GM19468 (cell line): ENCODE data around the gene SERPINA5.
"Not testable (repeated sequence)": the region's sequence is repeated elsewhere in the genome, so short reads cannot be mapped to it uniquely, and the experiment has no call there.

Source experiments
- ATAC-seq: cut with Tn5 transposase; IDR thresholded peaks from one replicate; pipeline ENCODE4 v1.9.1; 2021; ENCODE audit warnings: mild to moderate bottlenecking, moderate library complexity, moderate number of reproducible peaks; ENCODE audit not compliant: unreplicated experiment; ENCODE audit errors: extremely low read depth

Gene SERPINA5

GRCh38 chr14:94596361-94596760 lies 15.1 kb downstream of the SERPINA5 start:
- no peak for ATAC-seq

GRCh38 chr14:94597788-94598187 lies 16.6 kb downstream of the SERPINA5 start:
- ATAC-seq = no peak

GRCh38 chr14:94598506-94598815 lies 17.2 kb downstream of the SERPINA5 start:
- ATAC-seq = no peak

- ATAC-seq = no peak
These were observed 17.8 kb downstream of the SERPINA5 start for GRCh38 chr14:94598816-94599655.

GRCh38 chr14:94599656-94600004 lies 18.4 kb downstream of the SERPINA5 start:
- no peak for ATAC-seq

- no peak for ATAC-seq
These were observed 18.9 kb downstream of the SERPINA5 start for GRCh38 chr14:94600148-94600545.

- ATAC-seq = no peak
These were observed 20.7 kb downstream of the SERPINA5 start for GRCh38 chr14:94601884-94602391.

- ATAC-seq = no peak
These were observed 21.5 kb downstream of the SERPINA5 start for GRCh38 chr14:94602722-94603121.

- ATAC-seq = no peak
These were observed 24.1 kb downstream of the SERPINA5 start for GRCh38 chr14:94605361-94605760.

- ATAC-seq = not testable (repeated sequence)
These were observed 27.7 kb downstream of the SERPINA5 start for GRCh38 chr14:94608966-94609365.

- ATAC-seq = no peak
These were observed 30.0 kb downstream of the SERPINA5 start for GRCh38 chr14:94611179-94611578.

- no peak for ATAC-seq
These were observed 30.9 kb downstream of the SERPINA5 start, which contains the start of gene SERPINA3 for GRCh38 chr14:94612174-94612573. Gene SERPINA3 (plus strand): TSS chr14:94612391. CDS start chr14:94614442, 2,051 bp downstream.

- ATAC-seq = no peak
These were observed 31.6 kb downstream of the SERPINA5 start for GRCh38 chr14:94612580-94613554.

- ATAC-seq = no peak
These were observed 32.8 kb downstream of the SERPINA5 start for GRCh38 chr14:94613720-94614644.

GRCh38 chr14:94614802-94615201 lies 33.6 kb downstream of the SERPINA5 start:
- ATAC-seq = no peak

GRCh38 chr14:94615254-94615653 lies 34.0 kb downstream of the SERPINA5 start:
- ATAC-seq = no peak

GRCh38 chr14:94615823-94616570 lies 34.8 kb downstream of the SERPINA5 start:
- no peak for ATAC-seq

GRCh38 chr14:94617366-94617941 lies 36.2 kb downstream of the SERPINA5 start:
- ATAC-seq = no peak
